H9 (cell line): ENCODE results near the gene OR51F1. TPM values are rescaled to one million over a fixed set of nuclear protein-coding genes. Genes with fewer than 3 reads are reported as not detected.

Experiments
- DNase-seq: peaks from one replicate; pipeline ENCODE4 v3.0.0-alpha.2; 2017
- H2AFZ ChIP-seq: one replicate; pipeline ENCODE4 v1.6.1; 2013; ENCODE audit warnings: mild to moderate bottlenecking, low read length, control low read depth, moderate library complexity
- H2AK5ac ChIP-seq: 2 replicates; pipeline ENCODE4 v1.6.1; 2013; ENCODE audit warnings: low read length, control low read depth, mixed read lengths; ENCODE audit not compliant: insufficient read length
- H2BK120ac ChIP-seq: one replicate; pipeline ENCODE4 v1.6.1; 2013; ENCODE audit warnings: low read depth, mild to moderate bottlenecking, low read length, control low read depth, inconsistent platforms; ENCODE audit not compliant: poor library complexity, severe bottlenecking
- H2BK12ac ChIP-seq: 2 replicates; pipeline ENCODE4 v1.6.1; 2013; ENCODE audit warnings: low read length, control low read depth, mixed read lengths, low read depth; ENCODE audit not compliant: insufficient read length
- H2BK15ac ChIP-seq: 2 replicates; pipeline ENCODE4 v1.6.1; 2013; ENCODE audit warnings: low read depth, low read length, control low read depth
- H2BK20ac ChIP-seq: one replicate; pipeline ENCODE4 v1.6.1; 2013; ENCODE audit warnings: low read depth, mild to moderate bottlenecking, low read length, control low read depth, inconsistent platforms; ENCODE audit not compliant: poor library complexity, severe bottlenecking
- H2BK5ac ChIP-seq: 2 replicates; pipeline ENCODE4 v1.6.1; 2013; ENCODE audit warnings: low read length, control low read depth, mixed read lengths; ENCODE audit not compliant: insufficient read length
- H3K14ac ChIP-seq: 2 replicates; pipeline ENCODE4 v1.6.1; 2013; ENCODE audit warnings: low read length, control low read depth; ENCODE audit not compliant: insufficient read depth
- H3K18ac ChIP-seq: 2 replicates; pipeline ENCODE4 v1.6.1; 2013; ENCODE audit warnings: low read depth, mild to moderate bottlenecking, mixed read lengths, low read length, control low read depth; ENCODE audit not compliant: insufficient read length
- H3K23ac ChIP-seq: 2 replicates; pipeline ENCODE4 v1.6.1; 2013; ENCODE audit warnings: low read length, control low read depth, mixed read lengths, low read depth; ENCODE audit not compliant: insufficient read length
- H3K23me2 ChIP-seq: 2 replicates; pipeline ENCODE4 v1.6.1; 2013; ENCODE audit warnings: low read depth, mild to moderate bottlenecking, mixed read lengths, low read length, control low read depth; ENCODE audit not compliant: insufficient read length, poor library complexity, severe bottlenecking
- H3K27ac ChIP-seq: 2 replicates; pipeline ENCODE4 v1.5.1; 2013; ENCODE audit warnings: low read length, control low read depth, mixed read lengths, low read depth; ENCODE audit not compliant: insufficient read length
- H3K27me3 ChIP-seq: 2 replicates; pipeline ENCODE4 v1.6.1; 2013; ENCODE audit warnings: low read length, control low read depth, inconsistent platforms; ENCODE audit not compliant: insufficient read depth
- H3K4ac ChIP-seq: 2 replicates; pipeline ENCODE4 v1.6.1; 2013; ENCODE audit warnings: low read depth, mild to moderate bottlenecking, control low read depth, inconsistent platforms, low read length, moderate library complexity
- H3K4me1 ChIP-seq: 2 replicates; pipeline ENCODE4 v1.6.1; 2013; ENCODE audit warnings: low read length, control low read depth, inconsistent platforms; ENCODE audit not compliant: insufficient read depth
- H3K4me2 ChIP-seq: 2 replicates; pipeline ENCODE4 v1.6.1; 2013; ENCODE audit warnings: low read length, control low read depth, mixed read lengths; ENCODE audit not compliant: insufficient read length, insufficient read depth
- H3K56ac ChIP-seq: 2 replicates; pipeline ENCODE4 v1.6.1; 2013; ENCODE audit warnings: low read depth, mild to moderate bottlenecking, mixed read lengths, low read length, control low read depth; ENCODE audit not compliant: insufficient read length
- H3K79me1 ChIP-seq: 2 replicates; pipeline ENCODE4 v1.6.1; 2013; ENCODE audit warnings: low read depth, mild to moderate bottlenecking, moderate library complexity, low read length, control low read depth, inconsistent platforms; ENCODE audit not compliant: insufficient read depth, poor library complexity, severe bottlenecking
- H3K79me2 ChIP-seq: 2 replicates; pipeline ENCODE4 v1.6.1; 2013; ENCODE audit warnings: low read length, control low read depth, inconsistent platforms; ENCODE audit not compliant: insufficient read depth
- H3K9ac ChIP-seq: 2 replicates; pipeline ENCODE4 v1.6.1; 2013; ENCODE audit warnings: low read length, control low read depth, mixed read lengths; ENCODE audit not compliant: insufficient read length; ENCODE audit errors: extremely low read depth
- H3K9me3 ChIP-seq: one replicate; pipeline ENCODE4 v1.6.1; 2013; ENCODE audit warnings: low read depth, low read length, inconsistent platforms; ENCODE audit not compliant: control insufficient read depth
- H3T11ph ChIP-seq: one replicate; pipeline ENCODE4 v1.6.1; 2013; ENCODE audit warnings: mild to moderate bottlenecking, low read length, control low read depth, inconsistent platforms
- H4K20me1 ChIP-seq: one replicate; pipeline ENCODE4 v1.6.1; 2013; ENCODE audit not compliant: control insufficient read depth, insufficient read length, insufficient read depth
- H4K5ac ChIP-seq: 2 replicates; pipeline ENCODE4 v1.6.1; 2013; ENCODE audit warnings: low read depth, mild to moderate bottlenecking, mixed read lengths, low read length, control low read depth; ENCODE audit not compliant: insufficient read length
- H4K8ac ChIP-seq: replicated peaks from 2 replicates; pipeline ENCODE4 v1.6.1; 2013; ENCODE audit warnings: low read length, control low read depth, mixed read lengths, low read depth; ENCODE audit not compliant: insufficient read length
- H4K91ac ChIP-seq: 2 replicates; pipeline ENCODE4 v1.6.1; 2013; ENCODE audit warnings: low read depth, mild to moderate bottlenecking, moderate library complexity, mixed read lengths, low read length, control low read depth; ENCODE audit not compliant: insufficient read length
- H3K27ac Mint-ChIP-seq, 3 experiments: 2 replicates in 2 of 3; 3 replicates in 1 of 3; pipeline ENCODE4 v1.8.0; 2020 to 2021; ENCODE audit warnings: mixed read lengths in 3 of 3, mild to moderate bottlenecking in 1 of 3, moderate library complexity in 1 of 3
- H3K27me3 Mint-ChIP-seq: 2 replicates; pipeline ENCODE4 v1.8.0; 2021; ENCODE audit warnings: low read depth, mild to moderate bottlenecking, moderate library complexity, mixed read lengths
- H3K36me3 Mint-ChIP-seq, 3 experiments: 2 replicates in 2 of 3; 3 replicates in 1 of 3; pipeline ENCODE4 v1.8.0; 2020 to 2021; ENCODE audit warnings: low read depth in 3 of 3, mixed read lengths in 3 of 3; ENCODE audit not compliant: insufficient read depth in 1 of 3
- H3K4me1 Mint-ChIP-seq, 2 experiments: 2 replicates each; pipeline ENCODE4 v1.8.0; 2020; ENCODE audit warnings: mixed read lengths in 2 of 2
- H3K4me3 Mint-ChIP-seq, 2 experiments: 2 replicates in 1 of 2; 3 replicates in 1 of 2; pipeline ENCODE4 v1.8.0; 2020 to 2021; ENCODE audit warnings: mild to moderate bottlenecking in 2 of 2, mixed read lengths in 2 of 2, moderate library complexity in 1 of 2
- H3K9me3 Mint-ChIP-seq, 2 experiments: 2 replicates in 1 of 2; 3 replicates in 1 of 2; pipeline ENCODE4 v1.8.0; 2020; ENCODE audit warnings: mild to moderate bottlenecking in 2 of 2, mixed read lengths in 2 of 2, moderate library complexity in 1 of 2
- WGBS: extraction: QIAGEN DNeasy Blood & Tissue Kit; methylation state at CpG from one replicate; pipeline ENCODE4 v1.1.7; 2013; ENCODE audit warnings: missing lambda C conversion rate, low lambda C conversion rate, mixed read lengths; ENCODE audit not compliant: insufficient read length; ENCODE audit errors: extremely low coverage; 5-methylcytosine and 5-hydroxymethylcytosine counted together
- total RNA-seq: library from RNA; stranded (reverse); gene quantifications from 2 replicates; pipeline ENCODE4 v1.2.1, GENCODE V29; 2021
- TF ChIP-seq, protein P1 (sequence below): fragments of 200-600 bp; sonication (generic); conservative IDR thresholded peaks from 3 replicates; pipeline ENCODE4 v1.8.0; 2021; ENCODE audit warnings: antibody characterized with exemption, mild to moderate bottlenecking

OR51F1 gene
- total RNA-seq, 1 experiment from 2014 or later, result not detected

DNA sequence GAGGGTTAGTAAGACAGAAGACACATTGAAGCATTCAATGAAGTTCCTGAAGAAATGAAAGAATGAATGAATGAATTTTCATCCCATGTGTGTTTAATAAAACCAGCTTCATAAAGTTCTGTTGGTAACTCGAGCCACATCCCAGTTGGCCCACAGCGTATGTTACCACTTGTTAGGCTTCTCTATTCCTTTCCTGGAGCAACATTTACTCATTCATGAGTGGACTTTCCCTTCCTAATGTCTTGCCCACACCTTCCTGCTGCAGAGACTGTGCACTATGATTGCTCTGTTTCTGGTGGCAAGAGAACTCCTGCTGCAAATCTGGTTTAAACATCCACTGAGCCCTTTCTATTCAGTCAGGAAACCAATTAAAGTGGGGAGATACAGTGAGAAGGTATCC, 27.5 kb upstream of the OR51F1 start:
- H3K27me3 ChIP-seq, result no peaks in the 10 kb centered on the region
- H3K23ac ChIP-seq, result no peak overlapping the region
- no peak overlapping the region for H2BK15ac ChIP-seq
- Mint-ChIP-seq H3K27ac (no peak overlapping the region), H3K27me3 (no peaks in the 10 kb centered on the region; the same call in 1 of the 2 replicates), H3K36me3 (no peaks in the 10 kb centered on the region), H3K9me3 (0 out of 5 replicates have a peak, but pooled peaks cover 0 to 1% of the 10 kb centered on the region in 2 experiments), H3K4me1 (0 out of 4 replicates have a peak, but pooled peaks cover 0 to 2% of the 10 kb centered on the region in 2 experiments), H3K4me3 (no peak overlapping the region)
- H2BK12ac ChIP-seq, result no peak overlapping the region
- no peak overlapping the region for H3K27ac ChIP-seq
- no peak overlapping the region for H2BK5ac ChIP-seq
- H3K79me2 ChIP-seq, result no peaks in the 10 kb centered on the region
- H2BK120ac ChIP-seq, result no peak overlapping the region
- no peak overlapping the region for H2BK20ac ChIP-seq
- H3K4me1 ChIP-seq, result no peaks in the 10 kb centered on the region
- no peak overlapping the region for H2AK5ac ChIP-seq
- no peak overlapping the region for H4K91ac ChIP-seq
- H3K9ac ChIP-seq, result no peak overlapping the region
- H4K8ac ChIP-seq, result no peak overlapping the region
- H4K5ac ChIP-seq, result no peak overlapping the region
- no peak overlapping the region for H3K56ac ChIP-seq
- H3T11ph ChIP-seq, result no peak overlapping the region
- TF ChIP-seq, protein P1, sequence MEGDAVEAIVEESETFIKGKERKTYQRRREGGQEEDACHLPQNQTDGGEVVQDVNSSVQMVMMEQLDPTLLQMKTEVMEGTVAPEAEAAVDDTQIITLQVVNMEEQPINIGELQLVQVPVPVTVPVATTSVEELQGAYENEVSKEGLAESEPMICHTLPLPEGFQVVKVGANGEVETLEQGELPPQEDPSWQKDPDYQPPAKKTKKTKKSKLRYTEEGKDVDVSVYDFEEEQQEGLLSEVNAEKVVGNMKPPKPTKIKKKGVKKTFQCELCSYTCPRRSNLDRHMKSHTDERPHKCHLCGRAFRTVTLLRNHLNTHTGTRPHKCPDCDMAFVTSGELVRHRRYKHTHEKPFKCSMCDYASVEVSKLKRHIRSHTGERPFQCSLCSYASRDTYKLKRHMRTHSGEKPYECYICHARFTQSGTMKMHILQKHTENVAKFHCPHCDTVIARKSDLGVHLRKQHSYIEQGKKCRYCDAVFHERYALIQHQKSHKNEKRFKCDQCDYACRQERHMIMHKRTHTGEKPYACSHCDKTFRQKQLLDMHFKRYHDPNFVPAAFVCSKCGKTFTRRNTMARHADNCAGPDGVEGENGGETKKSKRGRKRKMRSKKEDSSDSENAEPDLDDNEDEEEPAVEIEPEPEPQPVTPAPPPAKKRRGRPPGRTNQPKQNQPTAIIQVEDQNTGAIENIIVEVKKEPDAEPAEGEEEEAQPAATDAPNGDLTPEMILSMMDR, result no peak
- H3K4ac ChIP-seq, result no peak overlapping the region
- no peaks in the 10 kb centered on the region for H4K20me1 ChIP-seq
- no peak overlapping the region for H3K4me2 ChIP-seq
- no peak overlapping the region for H3K18ac ChIP-seq
- H3K9me3 ChIP-seq, result no peaks in the 10 kb centered on the region
- no peaks in the 10 kb centered on the region for H3K79me1 ChIP-seq
- WGBS, result no CpG with 5 or more reads among the region's 2 CpGs
- no peaks in the 10 kb centered on the region for H3K23me2 ChIP-seq
- no peak overlapping the region for H2AFZ ChIP-seq
- H3K14ac ChIP-seq, result no peak overlapping the region
- no peak for DNase-seq
